GM19025 (cell line): ENCODE data around the gene SART3.
"Not testable (repeated sequence)": the region's sequence is repeated elsewhere in the genome, so short reads cannot be mapped to it uniquely, and the experiment has no call there.

Experiments
- ATAC-seq: cut with Tn5 transposase; IDR thresholded peaks from one replicate; pipeline ENCODE4 v1.9.1; 2021; ENCODE audit warnings: mild to moderate bottlenecking, low read depth, moderate library complexity; ENCODE audit not compliant: unreplicated experiment

The SART3 gene

GRCh38 chr12:108565976-108566375 is 5.0 kb upstream of the SART3 start:
- ATAC-seq, result no peak

GRCh38 chr12:108565146-108565545 is 4.2 kb upstream of the SART3 start:
- ATAC-seq, result no peak

GRCh38 chr12:108564724-108565123 is 3.8 kb upstream of the SART3 start:
- ATAC-seq, result no peak

GRCh38 chr12:108563804-108564151 is 2.8 kb upstream of the SART3 start:
- ATAC-seq, result no peak

GRCh38 chr12:108563136-108563803 is 2.3 kb upstream of the SART3 start:
- ATAC-seq, result no peak

- ATAC-seq, result peak; percentile 51
Measured at GRCh38 chr12:108562348-108563135, 1.6 kb upstream of the SART3 start, which contains the start of gene ISCU. ISCU (plus strand) TSS chr12:108562596; CDS start chr12:108562623, 27 bp downstream.

GRCh38 chr12:108561852-108562347 is 927 bp upstream of the SART3 start:
- no peak for ATAC-seq

- no peak for ATAC-seq
Measured at GRCh38 chr12:108560321-108560721, 652 bp downstream of the SART3 start.

- no peak for ATAC-seq
Measured at GRCh38 chr12:108559748-108560147, 1.2 kb downstream of the SART3 start.

- no peak for ATAC-seq
Measured at GRCh38 chr12:108559007-108559655, 1.8 kb downstream of the SART3 start.

GRCh38 chr12:108555383-108555782 is 5.6 kb downstream of the SART3 start:
- not testable (repeated sequence) for ATAC-seq

- ATAC-seq, result no peak
Measured at GRCh38 chr12:108553799-108554198, 7.2 kb downstream of the SART3 start.

GRCh38 chr12:108551535-108551934 is 9.4 kb downstream of the SART3 start:
- no peak for ATAC-seq

- ATAC-seq, result no peak
Measured at GRCh38 chr12:108548954-108549521, 11.9 kb downstream of the SART3 start.

- ATAC-seq, result no peak
Measured at GRCh38 chr12:108547686-108548085, 13.3 kb downstream of the SART3 start.

- no peak for ATAC-seq
Measured at GRCh38 chr12:108543652-108544051, 17.3 kb downstream of the SART3 start.

GRCh38 chr12:108542320-108542719 is 18.7 kb downstream of the SART3 start:
- no peak for ATAC-seq

GRCh38 chr12:108538616-108539195 is 22.3 kb downstream of the SART3 start:
- no peak for ATAC-seq

- ATAC-seq, result no peak
Measured at GRCh38 chr12:108538146-108538545, 22.8 kb downstream of the SART3 start.
